GM18870 (cell line): ENCODE results near the gene LRRC15.

Experiments used
- ATAC-seq: cut with Tn5 transposase; IDR thresholded peaks from one replicate; pipeline ENCODE4 v1.9.1; 2021; ENCODE audit warnings: moderate library complexity; ENCODE audit not compliant: unreplicated experiment

LRRC15 gene

DNA sequence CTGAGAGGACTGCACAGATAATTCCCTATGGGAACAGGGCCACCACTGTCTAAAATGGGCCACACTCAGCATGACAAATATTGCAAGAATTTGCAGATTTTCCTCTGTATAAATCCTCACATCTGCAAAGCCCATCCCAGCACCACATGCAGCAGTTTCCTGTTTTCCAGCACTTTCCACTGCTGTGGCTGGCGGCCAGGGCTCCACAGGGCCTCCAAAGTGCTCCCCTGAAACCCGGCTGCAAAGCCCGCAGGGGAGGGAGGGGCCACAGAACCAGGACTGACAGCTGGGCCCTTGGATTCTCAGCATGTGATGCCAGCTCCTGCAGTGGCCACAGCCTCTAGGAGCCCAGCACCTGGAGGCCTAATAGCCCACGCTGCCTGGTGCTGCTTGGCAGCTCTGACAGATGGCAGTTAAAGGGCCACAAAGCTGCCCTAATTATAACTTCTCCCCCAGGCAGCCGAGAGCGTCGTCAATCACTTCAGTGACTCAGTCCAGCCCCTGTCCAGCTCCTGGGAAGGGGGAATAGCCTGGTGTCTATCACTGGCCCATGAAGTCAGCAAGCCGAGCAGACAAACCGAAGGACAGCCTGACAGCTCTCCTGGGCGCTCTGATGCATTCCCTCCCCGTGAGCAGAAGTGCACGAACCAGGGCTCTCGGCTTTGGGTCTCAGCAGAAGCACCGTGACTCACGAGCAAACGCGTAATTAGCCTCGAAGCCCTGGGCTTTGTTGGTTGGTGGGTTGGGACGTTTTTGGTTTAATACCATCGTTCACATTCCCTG is 4.7 kb downstream of the LRRC15 start:
- ATAC-seq: no peak

DNA sequence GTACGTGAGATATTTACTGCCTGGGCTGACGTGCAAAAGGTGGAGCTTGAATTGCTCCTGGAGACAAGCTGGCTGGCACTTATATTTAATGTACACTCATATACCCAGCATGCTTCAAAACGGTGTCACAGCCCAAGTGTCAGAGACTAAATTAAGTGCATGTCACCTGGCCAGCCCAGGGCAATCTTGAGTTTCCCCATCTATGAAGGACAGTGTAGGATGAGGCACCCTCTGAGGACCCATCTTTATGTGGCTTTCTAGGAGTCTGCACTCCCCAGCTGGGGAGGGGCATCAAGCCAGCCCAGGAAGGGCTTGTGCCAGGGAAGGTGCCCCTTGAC is 5.3 kb downstream of the LRRC15 start:
- ATAC-seq: no peak

DNA sequence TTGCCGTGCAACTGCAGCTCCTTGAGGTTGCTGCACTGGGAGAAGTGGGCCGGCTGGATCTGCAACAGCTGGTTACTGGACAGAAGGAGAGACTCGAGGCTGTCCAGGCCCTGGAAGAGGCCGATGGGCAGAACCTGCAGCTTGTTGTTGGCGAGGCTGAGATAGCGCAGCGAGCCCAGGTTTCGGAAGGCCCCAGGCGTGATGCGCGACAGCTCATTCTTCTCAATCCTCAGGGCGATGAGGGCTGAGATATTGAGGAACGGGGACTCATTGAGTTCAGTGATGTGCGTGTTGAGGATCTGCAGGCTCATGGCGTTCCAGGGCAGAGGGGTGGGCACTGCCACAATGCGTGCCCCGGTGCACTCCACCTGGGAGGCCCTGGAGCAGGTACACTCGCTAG is 9.0 kb downstream of the LRRC15 start:
- no peak for ATAC-seq

DNA sequence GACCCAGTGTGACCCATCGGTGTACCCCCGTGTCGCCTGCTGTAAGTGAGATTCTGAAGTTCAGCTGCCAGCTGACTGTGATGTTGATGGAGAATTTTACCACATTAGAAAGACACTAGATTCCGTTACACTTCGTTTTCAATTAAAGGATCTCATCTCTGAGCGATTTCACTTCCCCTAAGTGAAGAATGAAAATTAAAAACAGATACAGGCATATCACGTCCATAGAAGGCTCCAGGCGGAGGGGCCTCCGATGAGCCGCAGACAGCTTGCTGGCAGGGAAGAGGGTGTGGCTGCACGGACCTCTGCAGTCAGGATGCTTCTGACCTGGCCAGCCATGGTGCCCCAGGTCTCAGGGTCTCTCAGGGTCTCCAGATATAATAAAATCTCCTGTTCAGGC is 11.9 kb downstream of the LRRC15 start:
- ATAC-seq: no peak

DNA sequence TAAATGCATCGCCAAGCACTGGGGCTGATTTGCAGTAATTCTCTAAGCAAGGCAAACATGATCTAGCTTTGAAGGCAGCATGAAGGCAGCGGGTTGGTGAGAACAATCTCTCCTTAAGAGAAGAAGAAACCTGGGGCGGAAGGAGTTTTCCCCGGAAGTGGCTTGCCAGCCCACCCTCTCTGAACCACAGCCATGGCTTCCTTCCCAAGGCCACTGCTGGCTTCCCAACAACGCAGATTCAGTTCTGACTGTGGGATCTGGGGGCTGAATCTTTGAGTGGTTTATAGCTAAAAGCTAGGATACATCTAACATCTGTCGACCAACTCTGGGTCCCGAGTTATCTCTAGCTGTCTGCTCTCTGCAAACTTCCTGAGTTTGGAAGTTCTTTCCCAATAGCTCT is 14.2 kb downstream of the LRRC15 start:
- ATAC-seq: no peak

DNA sequence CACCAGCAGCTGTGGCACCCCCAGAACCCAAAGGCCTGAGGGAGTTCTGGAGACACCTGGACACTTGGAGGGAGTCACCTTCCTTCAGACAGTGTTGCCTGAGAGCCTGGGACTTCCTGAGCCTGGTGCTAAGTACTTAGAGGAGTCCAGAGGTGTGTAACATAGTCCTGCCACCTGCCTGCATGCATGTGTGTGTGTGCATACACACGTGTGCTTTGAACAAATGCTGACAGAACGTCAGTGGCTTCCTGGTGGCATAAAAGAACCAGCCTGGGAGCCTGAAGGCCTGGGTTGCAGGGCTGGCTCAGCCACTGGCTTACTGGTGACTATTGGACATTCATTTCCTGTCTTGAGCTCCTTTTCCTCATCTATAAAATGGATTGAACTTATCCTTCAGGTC is 15.2 kb downstream of the LRRC15 start:
- no peak for ATAC-seq

DNA sequence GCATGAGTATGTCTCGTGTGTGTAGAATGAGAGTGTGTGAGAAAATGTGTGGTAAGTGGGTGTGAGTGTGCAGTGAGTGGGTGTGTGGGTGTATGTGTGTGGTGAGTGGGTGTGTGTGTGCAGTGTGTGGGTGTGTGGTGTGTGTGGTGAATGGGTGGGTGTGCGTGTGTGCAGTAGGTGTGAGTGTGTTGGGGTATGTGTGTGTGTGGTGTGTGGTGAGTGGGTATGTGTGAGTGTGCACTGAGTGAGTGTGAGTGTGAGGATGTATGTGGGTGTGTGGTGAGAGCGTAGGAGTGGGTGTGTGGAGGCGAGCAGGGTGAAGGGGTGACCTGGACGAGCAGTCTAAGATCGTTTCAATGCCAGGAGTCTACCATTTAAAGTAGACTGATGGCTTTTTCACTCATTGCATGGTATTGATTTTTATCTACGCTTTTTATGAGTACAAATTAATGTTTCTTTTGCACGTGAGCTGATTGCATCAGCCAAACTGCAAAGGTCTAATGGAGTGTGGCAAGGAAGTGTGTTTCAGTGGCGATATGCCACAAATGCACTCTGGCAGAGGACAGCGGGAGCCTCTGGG is 16.8 kb downstream of the LRRC15 start:
- ATAC-seq: no peak

DNA sequence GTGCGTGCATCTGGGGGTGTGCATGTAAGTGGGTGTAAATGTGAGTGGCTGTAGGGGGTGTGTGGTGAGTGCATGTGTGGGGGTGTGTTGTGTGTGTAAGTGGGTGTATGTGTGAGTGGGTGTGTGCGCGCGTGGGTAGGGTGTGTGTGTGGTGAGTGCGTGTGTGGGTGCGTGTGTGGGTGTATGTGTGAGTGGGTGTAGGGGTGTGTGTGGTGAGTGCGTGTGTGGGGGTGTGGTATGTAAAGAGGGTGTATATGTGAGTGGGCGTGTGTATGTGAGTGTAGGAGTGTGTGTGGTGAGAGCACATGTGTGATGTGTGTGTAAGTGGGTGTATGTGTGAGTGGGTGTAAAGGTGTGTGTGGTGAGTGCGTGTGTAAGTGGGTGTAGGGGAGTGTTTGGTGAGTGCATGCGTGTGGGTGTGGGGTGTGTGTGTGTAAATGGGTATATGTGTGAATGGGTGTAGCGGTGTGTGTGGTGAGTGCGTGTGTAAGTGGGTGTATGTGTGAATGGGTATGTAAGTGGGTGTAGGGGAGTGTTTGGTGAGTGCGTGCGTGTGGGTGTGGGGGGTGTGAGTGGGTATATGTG is 17.5 kb downstream of the LRRC15 start:
- ATAC-seq: no peak

DNA sequence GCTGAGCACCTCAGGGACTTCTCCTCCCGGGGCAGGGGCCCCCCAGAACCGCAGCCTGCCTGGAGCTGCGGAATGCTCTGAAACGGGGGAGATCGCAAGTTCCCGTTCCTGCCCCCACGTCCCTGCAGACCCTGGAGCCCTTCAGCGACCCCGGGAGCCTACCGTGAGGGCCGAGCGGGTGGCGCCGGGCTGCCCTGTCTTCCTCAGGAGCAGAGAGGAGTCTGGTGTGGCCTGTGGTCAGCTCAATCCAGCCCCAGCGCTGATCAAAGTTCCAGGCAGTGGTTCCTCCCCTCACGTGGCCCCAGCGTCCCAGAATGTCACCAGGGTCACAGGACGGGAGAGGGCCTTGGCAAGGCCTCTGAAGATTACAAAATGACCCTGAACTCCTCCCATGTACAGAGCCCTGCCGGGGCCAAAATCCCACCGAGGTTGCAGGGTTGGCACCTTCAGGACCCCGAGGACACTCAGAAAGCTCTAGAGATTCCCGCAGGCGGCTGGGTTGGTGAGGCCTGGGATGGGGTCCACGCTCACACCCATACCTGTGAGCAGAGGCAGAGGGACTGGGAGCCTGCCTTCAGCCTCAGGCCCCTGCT is 18.4 kb downstream of the LRRC15 start, which contains the start of gene CPN2:
Gene CPN2, minus strand, starts transcription at position 249 of the 593 bp plus-strand sequence. CDS start 8,626 bp downstream, outside the sequence.
- ATAC-seq: no peak

DNA sequence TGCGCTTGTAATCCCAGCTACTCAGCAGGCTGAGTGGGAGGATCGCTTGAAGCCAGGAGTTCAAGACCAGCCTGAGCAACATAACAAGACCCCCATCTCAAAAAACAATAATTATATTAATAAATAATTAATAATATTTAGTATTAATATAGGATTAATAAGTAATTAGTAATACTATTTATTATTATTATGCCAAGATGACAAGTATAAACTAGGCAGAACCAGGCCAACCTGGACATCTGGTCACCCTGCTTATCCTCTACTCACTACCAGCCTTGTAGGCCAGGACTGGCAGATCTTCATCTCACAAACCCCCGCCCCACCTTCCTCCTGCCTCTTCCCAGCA is 18.8 kb downstream of the LRRC15 start:
- ATAC-seq: no peak

DNA sequence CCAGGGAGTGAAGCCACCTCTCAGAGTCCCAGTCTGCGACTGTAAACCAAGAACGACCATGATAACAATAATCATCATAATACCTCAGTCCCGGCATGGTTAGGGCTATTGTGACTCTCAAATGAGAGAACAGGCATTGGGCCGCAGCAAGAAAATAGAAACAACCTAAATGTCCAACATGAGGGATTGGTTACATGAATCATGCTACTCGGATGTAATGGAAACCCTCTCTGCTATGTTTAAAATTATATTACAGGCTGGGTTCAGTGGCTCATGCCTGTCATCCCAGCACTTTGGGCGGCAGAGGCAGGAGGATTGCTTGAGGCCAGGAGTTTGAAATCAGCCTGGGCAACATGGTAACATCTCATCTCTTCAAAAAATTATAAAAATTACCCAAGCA is 21.2 kb downstream of the LRRC15 start:
- ATAC-seq: no peak

DNA sequence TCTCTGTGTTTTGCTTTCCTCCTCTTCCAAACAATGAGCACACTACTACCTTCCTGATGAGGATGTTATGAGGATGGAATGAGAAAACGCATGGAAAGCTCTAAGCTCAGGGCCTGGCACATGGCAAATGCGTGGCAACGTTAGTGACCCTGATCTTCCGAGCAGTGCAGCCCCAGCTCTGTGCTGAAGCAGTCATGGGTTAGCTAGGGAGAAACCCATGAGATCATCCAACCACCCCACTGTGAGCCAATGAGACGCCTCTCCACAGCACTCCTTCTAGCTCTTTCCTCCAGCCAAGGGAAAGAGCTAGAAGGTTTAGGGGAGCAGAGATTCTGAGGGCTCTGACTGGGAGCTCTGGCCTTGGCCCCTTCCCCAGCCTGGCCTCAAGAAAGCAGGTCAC is 22.9 kb downstream of the LRRC15 start:
- ATAC-seq: no peak

DNA sequence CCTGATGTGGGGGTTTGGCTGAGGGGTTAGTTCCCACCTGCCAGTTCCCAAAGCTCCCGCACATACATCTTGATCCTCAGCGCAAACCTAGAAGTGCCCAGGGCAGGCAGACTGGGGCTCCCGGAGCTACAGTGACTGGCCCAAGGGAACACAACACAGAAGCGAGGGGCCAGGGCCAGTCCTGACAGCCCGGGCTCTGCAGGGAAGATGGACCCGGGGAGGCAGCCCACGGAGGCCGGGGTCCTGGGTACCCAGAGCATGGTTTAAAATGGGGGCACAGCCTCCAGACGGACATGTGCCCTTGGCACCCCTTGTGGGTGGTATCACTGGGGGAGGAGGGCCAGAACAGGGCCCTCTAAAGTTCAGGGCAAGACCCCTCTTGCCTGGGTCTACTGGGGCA is 23.5 kb downstream of the LRRC15 start:
- ATAC-seq: no peak

DNA sequence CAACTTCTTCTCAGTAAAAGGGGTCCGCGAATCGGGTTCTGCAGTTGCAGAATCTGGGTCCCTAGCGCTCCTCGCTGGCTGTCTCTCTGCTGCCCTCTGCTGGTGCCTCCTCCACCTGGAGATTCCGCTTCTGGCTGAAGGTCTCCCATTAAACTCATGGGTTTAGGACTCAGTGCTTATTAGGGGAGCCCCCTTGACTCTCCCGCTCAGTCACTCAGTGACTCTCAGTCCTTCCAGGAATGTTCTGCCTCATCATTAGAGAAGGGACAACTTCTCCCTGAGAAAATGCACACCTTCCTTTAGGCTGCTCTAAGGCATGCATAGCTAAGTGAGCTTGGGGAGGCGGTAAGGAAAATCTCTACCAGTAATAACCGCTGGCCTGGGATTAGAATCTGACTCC is 25.5 kb downstream of the LRRC15 start:
- no peak for ATAC-seq

DNA sequence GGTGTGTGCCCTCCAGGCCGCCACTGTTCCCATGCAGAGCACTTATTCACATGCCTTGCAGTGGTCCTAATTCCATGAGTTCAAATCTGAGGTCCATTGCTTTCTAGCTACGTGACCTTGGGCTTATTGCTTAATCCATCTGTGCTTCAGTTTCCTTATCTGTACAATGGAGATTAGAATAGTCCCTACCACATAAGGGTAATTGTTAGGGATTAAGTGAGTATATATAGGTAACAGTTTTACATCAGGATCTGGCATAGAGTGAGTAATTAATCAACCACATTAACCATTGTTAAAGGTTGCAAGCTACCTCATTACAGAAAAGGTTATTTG is 26.0 kb downstream of the LRRC15 start:
- ATAC-seq: no peak

DNA sequence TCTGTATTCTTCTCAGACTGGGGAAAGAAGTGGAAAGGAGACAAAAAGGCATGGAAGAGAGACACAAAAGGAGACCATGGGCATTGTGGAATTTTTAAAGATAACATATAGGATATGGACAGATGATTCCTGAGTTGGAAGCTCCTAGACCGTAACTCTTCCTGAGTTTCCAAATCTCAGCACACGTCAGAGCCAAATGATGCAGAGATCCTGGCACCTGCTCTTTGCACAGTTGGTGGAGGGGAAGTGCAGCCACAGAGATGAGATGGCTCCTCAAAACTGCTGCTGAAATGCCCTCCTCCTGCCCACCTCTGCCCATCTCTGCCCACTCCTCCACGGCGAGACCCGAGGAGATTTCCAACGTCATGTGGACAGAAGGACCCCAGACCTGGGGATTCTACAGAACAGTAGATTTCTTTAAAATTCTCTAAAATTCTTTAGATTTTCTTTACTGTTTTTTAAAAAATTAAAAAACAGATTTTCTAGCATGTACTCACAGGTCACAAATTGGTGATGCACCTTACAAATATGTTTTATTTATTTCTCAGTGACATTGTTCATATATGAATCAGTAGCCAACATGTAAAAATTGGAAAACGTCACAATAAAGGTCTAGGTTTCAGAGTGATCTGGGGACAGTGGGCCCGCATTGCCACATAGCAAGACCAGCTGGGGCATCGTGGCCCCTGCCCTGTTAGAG is 26.5 kb downstream of the LRRC15 start:
- no peak for ATAC-seq

DNA sequence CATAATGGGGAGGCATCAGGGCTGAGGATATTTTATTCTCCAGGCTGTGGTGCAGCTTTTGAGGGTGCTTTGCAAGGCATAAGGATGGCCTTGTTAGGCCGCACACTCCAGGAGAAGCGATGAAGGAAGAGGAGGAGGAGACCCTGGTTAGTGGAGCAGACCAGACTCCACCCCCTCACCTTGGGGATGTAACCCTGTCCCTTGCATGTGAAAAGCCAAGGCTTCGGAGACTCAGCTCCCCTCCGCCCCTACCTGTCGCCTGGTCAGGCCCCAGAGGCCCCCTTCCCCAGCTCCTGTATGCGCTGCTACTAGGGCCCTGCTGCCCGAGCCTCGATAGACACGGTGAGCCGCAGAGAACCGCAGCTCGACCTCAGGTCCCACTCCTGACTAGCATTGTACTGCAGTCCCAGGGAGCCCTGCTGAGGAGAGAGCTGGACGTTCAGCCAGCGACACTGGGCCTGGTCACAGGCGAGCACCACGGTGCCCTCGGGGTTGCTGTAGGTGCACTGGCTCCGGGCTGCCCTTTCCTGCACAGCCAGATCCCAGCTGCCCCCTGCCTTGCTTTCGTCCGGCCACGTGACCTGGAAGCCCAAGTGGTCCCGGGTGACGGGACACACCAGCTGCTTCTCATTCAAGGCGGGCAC is 28.7 kb downstream of the LRRC15 start:
- ATAC-seq: no peak

DNA sequence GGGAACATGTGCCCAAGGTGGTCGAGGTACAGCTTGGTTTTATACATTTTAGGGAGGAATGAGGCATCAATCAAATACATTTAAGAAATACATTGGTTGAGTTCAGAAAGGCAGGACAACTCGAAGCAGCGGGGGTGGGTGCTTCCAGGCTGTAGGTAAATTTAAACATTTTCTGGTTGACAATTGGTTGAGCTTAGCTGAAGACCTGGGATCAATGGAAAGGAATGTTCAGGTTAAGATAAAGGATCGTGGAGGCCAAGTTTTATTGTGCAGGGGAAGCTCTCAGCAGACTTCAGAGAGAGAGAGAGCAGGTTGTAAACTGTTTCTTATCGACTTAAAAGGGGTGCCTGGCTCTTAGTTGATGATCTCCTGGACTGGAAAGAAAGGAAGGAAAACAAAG is 29.7 kb downstream of the LRRC15 start:
- ATAC-seq: no peak

DNA sequence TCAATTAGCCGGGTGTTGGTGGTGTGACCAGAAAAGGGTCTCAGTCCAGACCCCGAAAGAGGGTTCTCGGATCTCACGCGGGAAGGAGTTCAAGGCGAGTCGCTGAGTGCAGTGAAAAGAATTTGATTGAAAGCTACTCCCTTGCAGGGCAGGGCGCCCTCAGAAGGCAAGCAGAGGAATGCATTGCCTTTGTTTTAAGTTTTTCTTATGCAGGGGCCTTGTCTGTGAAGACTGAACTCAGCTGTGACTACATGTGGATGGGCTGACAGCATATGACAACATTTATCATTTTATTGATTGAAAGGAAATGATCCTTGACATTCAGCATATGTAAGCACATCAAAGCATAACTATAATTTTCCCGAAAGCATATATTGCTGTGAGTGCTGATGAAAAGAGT is 30.2 kb downstream of the LRRC15 start:
- no peak for ATAC-seq

DNA sequence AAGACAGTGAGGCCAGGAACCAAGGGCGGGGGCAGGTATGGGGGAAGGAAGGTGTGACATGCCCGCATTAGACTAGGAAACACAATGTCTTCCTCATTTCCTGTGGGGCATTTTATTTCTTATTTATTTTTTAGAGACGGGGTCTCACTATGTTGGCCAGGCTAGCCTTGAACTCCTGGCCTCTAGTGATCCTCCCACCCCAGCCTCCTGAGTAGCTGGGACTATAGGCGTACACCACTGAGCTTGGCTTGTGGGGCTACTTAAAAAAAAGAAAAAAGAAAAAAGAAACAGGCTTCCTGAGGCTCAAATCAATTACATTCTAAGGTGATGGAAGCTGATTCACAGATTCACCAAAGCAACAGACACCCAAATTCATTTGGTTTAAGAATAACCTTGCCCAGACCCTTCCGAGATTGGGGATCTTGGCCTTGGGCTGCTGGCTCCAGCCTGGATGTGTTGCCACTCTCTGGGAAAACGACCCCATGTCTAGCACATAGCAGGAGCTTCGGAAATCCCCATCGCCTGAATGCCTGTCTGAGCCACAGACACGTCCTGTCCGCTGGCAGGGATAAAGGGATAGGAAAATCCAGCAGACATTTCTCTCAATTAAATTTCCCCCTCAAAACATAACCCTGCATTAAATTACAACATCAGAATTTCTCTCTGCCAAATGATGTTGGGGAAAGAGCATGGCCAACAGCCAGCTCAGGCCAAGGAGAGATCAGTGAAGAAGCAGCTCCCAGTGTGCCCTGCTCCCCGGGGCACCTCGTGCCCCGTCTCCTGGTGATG is 31.4 kb downstream of the LRRC15 start:
- no peak for ATAC-seq
